IPS DF 6.9 (cell line): ENCODE data around the gene CSDE1.
"Not testable (repeated sequence)": the region's sequence is repeated elsewhere in the genome, so short reads cannot be mapped to it uniquely, and the experiment has no call there.

Experiments
- DNase-seq: peaks from one replicate; pipeline ENCODE4 v3.0.0-alpha.2; 2013; ENCODE audit warnings: low read depth, low spot score
- H3K27ac ChIP-seq: one replicate; pipeline ENCODE4 v1.5.1; 2013; ENCODE audit warnings: low read length, control low read depth
- H3K27me3 ChIP-seq: 2 replicates; pipeline ENCODE4 v1.6.1; 2013; ENCODE audit warnings: mild to moderate bottlenecking, low read length; ENCODE audit not compliant: control insufficient read depth, insufficient read depth
- H3K36me3 ChIP-seq: 2 replicates; pipeline ENCODE4 v1.6.1; 2013; ENCODE audit warnings: low read length; ENCODE audit not compliant: control insufficient read depth, insufficient read depth
- H3K4me1 ChIP-seq: 2 replicates; pipeline ENCODE4 v1.6.1; 2013; ENCODE audit warnings: low read length; ENCODE audit not compliant: control insufficient read depth, insufficient read depth
- H3K4me3 ChIP-seq: 2 replicates; pipeline ENCODE4 v1.5.1; 2013; ENCODE audit warnings: mild to moderate bottlenecking, low read length
- H3K9me3 ChIP-seq: 2 replicates; pipeline ENCODE4 v1.6.1; 2013; ENCODE audit warnings: low read length, inconsistent platforms; ENCODE audit not compliant: control insufficient read depth, insufficient read depth
- WGBS: extraction: QIAGEN DNeasy Blood & Tissue Kit; methylation state at CpG from one replicate; pipeline ENCODE4 v1.1.7; 2013; ENCODE audit warnings: mixed read lengths, missing lambda C conversion rate; ENCODE audit not compliant: insufficient read length, insufficient coverage; 5-methylcytosine and 5-hydroxymethylcytosine counted together

Gene CSDE1

DNA sequence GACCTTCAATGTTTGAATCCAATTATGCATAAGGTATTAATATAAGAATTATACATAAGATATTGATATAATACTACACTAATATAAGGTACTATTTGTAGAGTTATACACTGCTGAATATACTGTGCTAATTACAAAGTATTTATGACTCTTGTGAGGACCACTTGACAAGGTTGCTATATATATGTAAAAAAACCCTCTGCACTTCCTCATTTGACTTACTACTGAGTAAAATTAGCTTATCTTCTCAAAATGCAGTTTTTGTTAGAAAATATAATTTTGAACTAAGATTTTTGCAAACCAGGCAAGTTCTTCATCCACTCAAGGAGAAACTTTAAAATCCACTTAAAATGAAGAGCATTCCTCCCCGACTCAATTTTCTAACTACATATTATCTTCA, 14.2 kb upstream of the CSDE1 start:
- Histone ChIP-seq H3K9me3 (no peaks in the 10 kb centered on the region), H3K27me3 (no peaks in the 10 kb centered on the region), H3K4me3 (no peak overlapping the region), H3K36me3 (no peaks in the 10 kb centered on the region), H3K27ac (no peak overlapping the region), H3K4me1 (no peaks in the 10 kb centered on the region)
- WGBS, result 100% methylated on average over 1 of the region's 1 CpG
- DNase-seq, result no peak

DNA sequence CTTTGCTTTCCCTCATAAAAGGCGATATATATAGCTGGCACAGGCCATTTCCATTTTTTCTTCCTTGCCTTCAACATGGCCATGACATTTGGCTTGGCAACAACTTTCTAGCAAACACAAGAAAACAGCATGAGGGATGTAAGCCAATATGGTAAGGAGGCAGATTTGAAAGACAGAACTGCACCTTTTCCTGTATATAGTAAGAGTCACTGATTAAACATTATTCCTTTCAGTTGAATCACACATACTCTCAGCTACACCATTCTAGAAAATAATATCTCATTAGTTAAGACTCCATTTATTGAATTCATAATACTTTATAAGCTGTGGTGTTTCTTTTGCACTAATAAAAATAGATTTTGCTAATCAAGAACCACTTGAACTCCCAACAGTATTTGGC, 13.2 kb upstream of the CSDE1 start:
- Histone ChIP-seq H3K27ac (no peak overlapping the region), H3K27me3 (no peaks in the 10 kb centered on the region), H3K4me1 (no peaks in the 10 kb centered on the region), H3K9me3 (no peaks in the 10 kb centered on the region), H3K36me3 (no peaks in the 10 kb centered on the region), H3K4me3 (no peak overlapping the region)
- no CpG with 5 or more reads among the region's 1 CpG for WGBS
- no peak for DNase-seq

- no peak overlapping the region for H3K4me3 ChIP-seq
- no peak for DNase-seq
- WGBS, result no CpG with 5 or more reads among the region's 4 CpGs
- no peak overlapping the region for H3K27ac ChIP-seq
- no peaks in the 10 kb centered on the region for H3K9me3 ChIP-seq
- no peaks in the 10 kb centered on the region for H3K36me3 ChIP-seq
- 0 out of 2 replicates have a peak, but pooled peaks cover 1% of the 10 kb centered on the region for H3K27me3 ChIP-seq
- no peaks in the 10 kb centered on the region; the same call in 1 of the 2 replicates for H3K4me1 ChIP-seq
These were observed 6.9 kb upstream of the CSDE1 start for GRCh38 chr1:114764689-114765088.

DNA sequence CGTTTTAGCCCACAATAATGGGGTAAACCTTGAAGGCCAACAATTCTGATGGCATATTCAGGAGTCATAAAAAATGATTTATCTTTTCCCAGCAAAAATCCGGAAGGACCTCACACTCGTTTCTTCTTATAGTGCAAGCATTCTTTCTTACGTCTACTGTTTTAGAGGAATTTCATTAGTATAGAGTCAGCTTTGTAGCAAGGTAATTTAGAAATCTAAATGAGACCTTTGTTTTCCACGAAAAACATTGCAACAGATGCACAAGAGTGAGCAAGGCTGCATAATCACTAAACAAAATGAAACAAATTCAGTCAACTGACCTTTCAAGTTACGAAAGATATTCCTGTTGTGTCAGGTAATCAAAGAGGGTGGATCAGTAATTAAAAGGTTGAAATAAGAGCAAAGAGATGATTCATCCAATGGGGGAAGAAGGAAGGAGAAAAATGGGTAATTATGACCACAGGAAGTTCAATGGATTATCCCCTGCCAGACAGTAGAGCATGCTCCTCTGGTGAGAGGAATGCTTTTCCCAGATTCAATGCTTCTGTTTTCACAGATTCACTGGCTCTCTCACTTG, 560 bp upstream of the CSDE1 start:
- no peaks in the 10 kb centered on the region for H3K9me3 ChIP-seq
- WGBS, result no CpG with 5 or more reads among the region's 6 CpGs
- H3K27ac ChIP-seq, result no peak overlapping the region
- no peak for DNase-seq
- H3K36me3 ChIP-seq, result no peaks in the 10 kb centered on the region
- H3K4me1 ChIP-seq, result no peaks in the 10 kb centered on the region
- H3K4me3 ChIP-seq, result no peak overlapping the region; the same call in 1 of the 2 replicates
- H3K27me3 ChIP-seq, result 0 out of 2 replicates have a peak, but pooled peaks cover 1% of the 10 kb centered on the region

DNA sequence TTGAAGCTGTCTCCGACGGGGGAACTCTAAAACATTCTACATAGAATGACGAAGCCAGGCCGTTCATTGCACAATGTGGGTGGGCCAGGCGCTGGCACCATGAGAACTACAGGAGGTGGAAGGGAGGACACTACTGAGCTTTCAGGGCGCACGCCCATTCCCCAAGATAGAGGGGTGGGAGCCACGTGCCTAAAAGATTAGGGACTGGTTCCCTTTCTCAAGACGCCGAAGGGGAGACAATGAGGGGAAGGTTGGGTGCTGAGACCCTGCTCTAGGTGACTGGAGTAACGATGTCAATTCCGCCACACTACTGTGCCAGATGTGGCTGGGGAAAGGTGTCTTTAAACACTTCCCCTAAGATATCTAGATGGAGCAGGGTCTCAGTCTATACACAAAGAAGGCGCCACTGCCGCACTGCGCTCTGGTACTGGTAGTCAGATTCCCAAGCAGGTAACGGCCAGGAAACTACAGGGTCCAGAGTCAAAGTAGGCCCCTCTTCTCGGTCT, 782 bp downstream of the CSDE1 start:
- WGBS, result no CpG with 5 or more reads among the region's 17 CpGs
- Histone ChIP-seq H3K27ac (no peak overlapping the region), H3K4me1 (no peaks in the 10 kb centered on the region), H3K36me3 (no peaks in the 10 kb centered on the region), H3K9me3 (no peaks in the 10 kb centered on the region), H3K4me3 (peak overlapping the region; percentile 60; the same call in 1 of the 2 replicates), H3K27me3 (0 out of 2 replicates have a peak, but pooled peaks cover 1% of the 10 kb centered on the region)
- no peak for DNase-seq

- H3K27me3 ChIP-seq, result 0 out of 2 replicates have a peak, but pooled peaks cover 1% of the 10 kb centered on the region
- no peaks in the 10 kb centered on the region for H3K36me3 ChIP-seq
- H3K4me3 ChIP-seq, result peak overlapping the region; percentile 60; the same call in 1 of the 2 replicates
- no peak overlapping the region for H3K27ac ChIP-seq
- H3K4me1 ChIP-seq, result no peaks in the 10 kb centered on the region
- no peaks in the 10 kb centered on the region for H3K9me3 ChIP-seq
- WGBS, result no CpG with 5 or more reads among the region's 14 CpGs
- DNase-seq, result no peak
These were observed 1.5 kb downstream of the CSDE1 start for GRCh38 chr1:114756009-114756892.

DNA sequence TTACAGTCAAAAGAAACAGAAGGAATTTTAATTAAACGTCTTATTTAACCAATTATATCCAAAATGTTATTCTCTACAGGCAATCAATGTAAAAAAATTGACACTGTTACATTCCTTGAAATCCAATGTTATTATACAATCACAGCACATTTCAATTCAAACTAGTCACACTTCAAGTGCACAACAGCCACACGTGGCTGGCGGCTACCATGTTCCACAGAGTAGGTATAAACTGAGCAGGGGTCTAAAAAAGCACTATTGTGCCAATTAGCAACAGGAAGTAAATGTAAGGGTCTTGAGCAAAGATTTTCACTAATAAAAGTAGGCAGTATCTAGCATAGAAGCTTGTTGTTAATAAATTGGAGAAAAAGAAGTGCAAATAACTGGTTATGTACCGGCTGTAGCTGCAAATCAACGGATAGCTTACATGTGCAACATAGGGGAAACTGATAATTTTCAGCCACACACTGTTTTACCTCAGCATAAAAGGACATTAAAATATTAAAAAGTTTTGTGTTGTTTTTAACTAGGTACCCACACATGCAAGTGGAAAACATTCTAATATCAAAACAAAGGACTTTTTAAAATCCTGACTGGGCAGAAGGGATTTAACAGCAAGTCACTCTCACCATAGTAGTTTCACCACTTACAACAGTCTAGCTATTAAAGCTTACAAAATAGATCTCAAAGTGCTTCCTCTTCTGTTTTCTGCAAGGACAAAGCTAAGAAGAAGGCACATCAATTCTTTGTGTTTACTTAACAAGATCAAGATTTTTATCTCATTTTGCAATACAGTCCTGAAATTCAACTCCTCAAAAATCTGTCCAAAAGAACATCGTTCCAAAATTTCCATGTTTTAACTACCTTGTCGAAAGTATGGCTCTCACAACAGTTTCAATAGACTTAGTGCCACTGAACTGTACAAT, 2.5 kb downstream of the CSDE1 start:
- H3K36me3 ChIP-seq, result no peaks in the 10 kb centered on the region
- H3K9me3 ChIP-seq, result no peaks in the 10 kb centered on the region
- no peak overlapping the region for H3K27ac ChIP-seq
- H3K4me1 ChIP-seq, result no peaks in the 10 kb centered on the region
- H3K4me3 ChIP-seq, result no peak overlapping the region
- no peaks in the 10 kb centered on the region for H3K27me3 ChIP-seq
- DNase-seq, result no peak
- no CpG with 5 or more reads among the region's 7 CpGs for WGBS

- not testable (repeated sequence) for H3K27me3 ChIP-seq, H3K27ac ChIP-seq, DNase-seq, H3K4me3 ChIP-seq, H3K36me3 ChIP-seq, H3K4me1 ChIP-seq, H3K9me3 ChIP-seq
- no CpG with 5 or more reads among the region's 6 CpGs for WGBS
These were observed 4.1 kb downstream of the CSDE1 start for GRCh38 chr1:114753702-114754101.

- WGBS, result no CpG with 5 or more reads among the region's 4 CpGs
- Histone ChIP-seq H3K36me3 (no peaks in the 10 kb centered on the region; the same call in 1 of the 2 replicates), H3K4me3 (no peak overlapping the region), H3K27me3 (no peaks in the 10 kb centered on the region), H3K27ac (no peak overlapping the region), H3K4me1 (no peaks in the 10 kb centered on the region), H3K9me3 (no peaks in the 10 kb centered on the region)
- DNase-seq, result no peak
These were observed 4.6 kb downstream of the CSDE1 start for GRCh38 chr1:114753143-114753542.

DNA sequence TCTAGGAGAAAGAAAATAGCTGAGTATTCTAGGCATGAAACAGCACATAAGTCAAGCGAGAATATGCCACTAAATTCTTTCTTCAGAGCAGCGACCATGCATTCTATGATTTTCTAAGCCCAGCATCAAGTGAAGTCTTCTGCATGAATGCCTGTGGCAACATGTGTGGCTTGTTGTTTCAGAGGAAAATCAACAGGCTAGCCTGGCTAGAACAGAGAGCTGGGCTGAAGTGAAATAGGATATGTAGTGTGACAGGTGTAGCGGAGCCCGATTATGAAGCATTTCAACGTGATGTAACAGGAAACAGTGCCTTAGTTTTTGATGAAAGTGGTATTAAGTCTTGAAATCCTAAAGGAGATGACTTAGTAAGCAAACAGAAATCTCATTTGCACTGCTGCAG, 7.0 kb downstream of the CSDE1 start:
- Histone ChIP-seq H3K27me3 (no peaks in the 10 kb centered on the region), H3K9me3 (no peaks in the 10 kb centered on the region), H3K36me3 (no peaks in the 10 kb centered on the region; the same call in 1 of the 2 replicates), H3K4me1 (no peaks in the 10 kb centered on the region), H3K4me3 (no peak overlapping the region), H3K27ac (no peak overlapping the region)
- no peak for DNase-seq
- no CpG with 5 or more reads among the region's 5 CpGs for WGBS
